NCI-H345 (cell line): Measurements from ENCODE around the gene SLC35E4.
"Not testable (repeated sequence)": the region's sequence is repeated elsewhere in the genome, so short reads cannot be mapped to it uniquely, and the experiment has no call there.

Experiments used
- DNase-seq: peaks from one replicate; lab custom pipeline; 2025; lab: John Stamatoyannopoulos, UW

Gene SLC35E4

DNA sequence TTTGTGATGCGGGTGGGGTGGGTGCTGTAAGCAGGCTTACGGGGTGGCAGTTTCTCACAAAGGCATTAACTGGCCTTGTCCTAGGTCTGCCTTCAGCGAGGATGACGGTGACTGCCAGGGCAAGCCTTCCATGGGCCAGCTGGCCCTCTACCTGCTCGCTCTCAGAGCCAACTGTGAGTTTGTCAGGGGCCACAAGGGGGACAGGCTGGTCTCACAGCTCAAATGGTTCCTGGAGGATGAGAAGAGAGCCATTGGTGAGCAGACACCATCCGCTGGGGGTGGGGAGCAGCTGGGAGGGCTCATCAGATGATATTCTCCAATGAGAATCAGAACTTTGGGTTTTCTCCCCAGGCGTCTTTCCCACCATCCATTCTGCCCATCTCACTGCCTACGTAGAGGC, 22.8 kb upstream of the SLC35E4 start:
- DNase-seq: no peak

DNA sequence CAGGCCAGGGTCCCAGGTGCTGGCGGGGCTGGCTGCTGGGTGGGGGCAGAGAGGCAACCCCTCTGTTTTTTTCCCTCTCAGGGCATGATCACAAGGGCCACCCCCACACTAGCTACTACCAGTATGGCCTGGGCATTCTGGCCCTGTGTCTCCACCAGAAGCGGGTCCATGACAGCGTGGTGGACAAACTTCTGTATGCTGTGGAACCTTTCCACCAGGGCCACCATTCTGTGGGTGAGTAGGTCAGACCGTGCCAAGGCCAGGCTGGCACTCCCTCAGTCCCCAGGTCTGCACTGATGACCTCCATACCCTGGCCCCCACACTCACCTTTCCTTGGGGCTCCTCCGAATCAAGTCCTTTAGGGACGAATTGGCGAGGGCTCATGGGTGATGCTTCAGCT, 21.3 kb upstream of the SLC35E4 start:
- no peak for DNase-seq

DNA sequence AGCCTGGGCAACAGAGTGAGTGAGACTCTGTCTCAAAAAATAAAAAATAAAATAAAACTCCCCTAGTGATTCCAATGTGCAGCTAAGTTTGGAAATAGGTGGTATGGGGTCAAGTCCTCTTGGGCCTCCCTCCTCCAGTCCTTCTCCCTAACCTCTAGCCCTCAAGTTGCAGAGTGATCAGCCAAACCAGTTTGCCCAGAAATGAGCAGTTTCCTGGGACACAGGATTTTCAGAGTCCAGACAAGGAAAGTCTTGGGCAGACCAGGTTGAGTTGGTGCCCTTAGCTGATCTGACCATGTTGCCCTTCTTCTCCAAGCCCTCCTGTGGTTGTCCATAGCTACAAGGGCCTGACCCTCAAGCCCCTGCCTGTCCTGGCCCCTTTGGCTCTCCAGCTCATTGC, 20.7 kb upstream of the SLC35E4 start:
- no peak for DNase-seq

DNA sequence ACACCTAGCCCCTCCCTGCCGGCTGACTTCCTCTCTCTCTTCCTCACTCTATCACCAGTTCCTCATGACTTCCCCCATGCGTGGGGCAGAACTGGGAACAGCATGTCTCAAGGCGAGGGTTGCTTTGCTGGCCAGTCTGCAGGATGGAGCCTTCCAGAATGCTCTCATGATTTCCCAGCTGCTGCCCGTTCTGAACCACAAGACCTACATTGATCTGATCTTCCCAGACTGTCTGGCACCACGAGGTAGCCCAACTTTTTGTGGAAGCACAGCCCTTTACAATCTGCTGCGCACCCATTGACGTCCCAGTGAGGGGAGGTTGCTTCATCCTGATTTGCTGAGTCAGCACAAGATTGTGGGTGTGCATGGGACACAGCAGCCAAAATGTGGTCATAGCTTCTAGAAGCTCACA, 20.0 kb upstream of the SLC35E4 start:
- no peak for DNase-seq

DNA sequence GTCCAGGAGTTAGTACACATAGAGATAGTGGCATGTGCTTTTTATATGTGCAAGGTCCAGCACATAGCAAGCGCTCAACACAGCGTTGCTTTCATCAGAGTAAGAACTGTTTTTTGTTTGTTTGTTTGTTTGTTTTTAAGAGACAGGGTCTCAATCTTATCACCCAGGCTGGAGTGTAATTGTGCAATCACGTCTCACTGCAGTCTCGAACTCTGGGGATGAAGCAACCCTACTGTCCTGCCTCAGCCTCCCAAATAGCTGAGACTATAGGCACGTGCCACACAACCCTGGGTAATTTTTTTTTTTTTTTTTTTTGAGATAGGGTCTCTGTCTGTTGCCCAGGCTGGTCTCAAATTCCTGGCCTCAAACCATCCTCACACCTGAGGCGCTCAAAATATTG, 17.8 kb upstream of the SLC35E4 start:
- DNase-seq: no peak

DNA sequence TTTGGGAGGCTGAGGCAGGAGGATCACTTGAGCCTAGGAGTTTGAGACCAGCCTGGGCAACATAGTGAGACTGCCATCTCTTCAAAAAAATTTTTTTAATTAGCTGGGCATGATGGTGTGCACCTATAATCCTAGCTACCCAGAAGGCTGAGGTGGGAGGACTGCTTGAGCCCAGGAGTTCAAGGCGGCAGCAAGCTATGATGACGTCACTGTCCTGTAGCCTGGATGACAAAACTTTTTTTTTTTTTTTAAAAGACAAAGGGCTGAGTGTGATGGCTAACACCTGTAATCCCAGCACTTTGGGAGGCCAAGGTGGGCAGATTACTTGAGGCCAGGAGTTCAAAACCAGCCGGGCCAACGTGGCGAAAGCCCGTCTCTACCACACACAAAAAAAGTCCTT, 15.7 kb upstream of the SLC35E4 start:
- not testable (repeated sequence) for DNase-seq

DNA sequence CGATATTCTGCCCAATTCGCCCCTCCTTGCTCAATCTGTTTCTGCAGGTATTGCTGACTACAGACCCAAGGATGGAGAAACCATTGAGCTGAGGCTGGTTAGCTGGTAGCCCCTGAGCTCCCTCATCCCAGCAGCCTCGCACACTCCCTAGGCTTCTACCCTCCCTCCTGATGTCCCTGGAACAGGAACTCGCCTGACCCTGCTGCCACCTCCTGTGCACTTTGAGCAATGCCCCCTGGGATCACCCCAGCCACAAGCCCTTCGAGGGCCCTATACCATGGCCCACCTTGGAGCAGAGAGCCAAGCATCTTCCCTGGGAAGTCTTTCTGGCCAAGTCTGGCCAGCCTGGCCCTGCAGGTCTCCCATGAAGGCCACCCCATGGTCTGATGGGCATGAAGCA, 9.2 kb upstream of the SLC35E4 start:
- DNase-seq: no peak

DNA sequence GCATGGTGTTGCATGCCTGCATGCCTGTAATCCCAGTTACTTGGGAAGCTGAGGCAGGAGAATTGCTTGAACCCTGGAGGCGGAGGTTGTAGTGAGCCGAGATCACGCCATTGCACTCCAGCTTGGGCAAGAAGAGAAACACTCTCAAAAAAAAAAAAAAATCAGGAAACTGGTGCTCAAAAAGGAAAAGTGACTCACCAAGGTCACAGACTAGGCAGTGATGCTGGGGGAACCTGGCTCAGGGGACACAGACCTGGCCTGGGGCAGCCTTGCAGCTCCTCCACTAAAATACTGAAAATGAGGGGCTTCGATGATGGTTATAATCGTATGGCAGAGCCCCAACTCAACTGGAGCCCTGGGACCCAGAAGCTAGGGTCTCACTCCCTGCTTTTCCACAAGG, 8.1 kb upstream of the SLC35E4 start:
- DNase-seq: no peak

DNA sequence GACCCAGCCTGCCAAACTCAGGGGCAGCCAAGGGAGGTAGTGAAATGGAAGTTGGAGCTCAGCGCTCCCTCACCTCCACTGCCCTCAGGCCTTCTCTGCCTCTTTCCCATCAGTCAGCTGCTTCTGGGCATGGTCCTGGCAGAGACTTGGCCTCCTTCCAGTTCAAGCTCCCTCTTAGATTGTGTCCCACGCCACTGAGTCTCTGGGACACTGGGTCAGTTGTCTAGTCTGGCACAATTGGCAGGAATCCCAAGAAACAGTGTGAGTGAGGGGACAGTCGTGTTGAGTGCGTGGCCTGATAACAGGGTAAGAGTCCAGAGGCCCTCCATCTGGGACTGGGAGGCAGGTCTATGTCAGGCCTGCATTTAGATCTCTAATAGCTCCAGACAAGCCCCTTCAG, 7.1 kb upstream of the SLC35E4 start:
- no peak for DNase-seq

DNA sequence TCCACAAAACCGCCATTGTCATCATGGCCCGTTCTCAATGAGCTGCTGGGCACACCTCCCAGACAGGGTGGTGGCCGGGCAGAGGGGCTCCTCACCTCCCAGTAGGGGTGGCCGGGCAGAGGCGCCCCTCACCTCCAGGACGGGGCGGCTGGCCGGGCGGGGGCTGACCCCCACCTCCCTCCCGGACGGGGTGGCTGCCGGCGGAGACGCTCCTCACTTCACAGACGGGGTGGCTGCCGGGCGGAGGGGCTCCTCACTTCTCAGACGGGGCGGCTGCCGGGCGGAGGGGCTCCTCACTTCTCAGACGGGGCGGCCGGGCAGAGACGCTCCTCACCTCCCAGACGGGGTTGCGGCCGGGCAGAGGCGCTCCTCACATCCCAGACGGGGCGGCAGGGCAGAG, 4.1 kb upstream of the SLC35E4 start:
- DNase-seq: not testable (repeated sequence)

DNA sequence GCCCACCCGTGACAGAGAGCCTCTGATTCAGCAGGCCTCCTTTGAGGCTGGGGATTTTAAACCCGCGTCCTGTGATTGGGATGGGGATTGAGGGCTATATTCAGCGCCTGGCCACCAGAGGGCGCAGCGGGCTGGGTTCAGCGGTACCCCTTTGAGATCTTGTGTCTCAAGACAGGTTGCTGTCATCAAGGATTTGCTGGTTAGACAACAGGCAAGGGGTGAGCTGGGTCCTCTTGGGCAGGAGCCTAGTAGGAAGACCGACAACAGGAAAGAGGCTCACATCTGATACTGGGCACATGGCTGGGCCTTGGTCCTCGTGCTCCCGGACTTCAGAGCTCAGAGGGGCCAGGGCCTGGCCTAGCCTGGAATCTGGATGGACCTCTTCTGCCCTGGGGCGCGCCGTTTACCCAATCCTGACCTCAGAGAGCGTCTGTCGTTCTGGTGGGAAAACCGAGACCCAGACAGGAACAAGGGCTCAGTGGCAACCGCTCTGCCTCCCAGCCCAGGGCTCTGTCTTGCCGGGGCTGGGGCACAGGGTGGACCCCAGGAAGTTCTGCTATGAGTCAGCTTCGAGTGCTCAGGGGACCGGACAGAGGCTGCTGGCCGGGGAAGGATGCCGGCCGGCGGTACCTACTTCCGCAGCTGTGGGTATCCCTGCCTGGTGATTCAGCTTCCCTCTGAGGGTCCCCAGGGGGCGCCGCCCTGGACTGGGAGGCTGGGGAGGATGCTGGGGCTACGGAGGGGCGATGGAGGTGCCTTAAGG, 929 bp upstream of the SLC35E4 start:
- peak; percentile 80 for DNase-seq

DNA sequence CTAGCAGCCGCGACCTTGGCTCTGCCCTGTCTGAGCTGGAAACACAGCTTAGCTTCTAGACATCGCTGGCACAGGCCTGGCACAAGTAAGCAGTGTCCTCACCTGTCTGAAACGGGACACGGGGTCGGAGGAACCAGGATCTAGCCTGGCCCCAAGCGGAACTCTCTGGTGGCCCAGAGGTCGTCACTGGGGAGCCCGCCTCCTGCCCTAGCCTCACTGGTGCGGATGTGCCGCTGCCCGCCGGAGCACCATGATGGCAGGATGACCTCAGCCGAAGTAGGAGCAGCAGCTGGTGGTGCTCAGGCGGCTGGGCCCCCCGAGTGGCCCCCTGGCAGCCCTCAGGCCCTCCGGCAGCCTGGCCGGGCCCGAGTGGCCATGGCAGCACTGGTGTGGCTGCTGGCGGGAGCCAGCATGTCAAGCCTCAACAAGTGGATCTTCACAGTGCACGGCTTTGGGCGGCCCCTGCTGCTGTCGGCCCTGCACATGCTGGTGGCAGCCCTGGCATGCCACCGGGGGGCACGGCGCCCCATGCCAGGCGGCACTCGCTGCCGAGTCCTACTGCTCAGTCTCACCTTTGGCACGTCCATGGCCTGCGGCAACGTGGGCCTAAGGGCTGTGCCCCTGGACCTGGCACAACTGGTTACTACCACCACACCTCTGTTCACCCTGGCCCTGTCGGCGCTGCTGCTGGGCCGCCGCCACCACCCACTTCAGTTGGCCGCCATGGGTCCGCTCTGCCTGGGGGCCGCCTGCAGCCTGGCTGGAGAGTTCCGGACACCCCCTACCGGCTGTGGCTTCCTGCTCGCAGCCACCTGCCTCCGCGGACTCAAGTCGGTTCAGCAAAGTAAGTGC, 871 bp downstream of the SLC35E4 start:
- DNase-seq: no peak

DNA sequence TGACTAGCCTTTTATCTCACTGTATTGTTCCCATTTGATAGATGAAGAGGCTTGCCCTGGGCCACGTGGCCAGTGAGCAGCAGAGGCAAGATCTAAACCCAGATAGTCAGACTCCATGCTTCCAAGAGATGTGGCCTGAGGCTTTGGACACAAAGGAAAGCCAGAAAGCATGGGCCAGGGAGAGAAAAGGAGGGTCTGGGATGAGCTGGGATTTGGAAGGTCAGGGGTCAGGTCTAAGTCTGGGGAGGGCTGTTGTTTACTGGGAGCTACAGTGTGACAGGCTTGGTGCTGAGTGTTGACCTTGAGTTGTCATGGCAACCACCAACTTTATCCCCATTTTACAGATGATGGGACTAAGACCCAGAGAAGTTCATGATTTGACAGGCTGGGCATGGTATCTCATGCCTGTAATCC, 2.1 kb downstream of the SLC35E4 start:
- DNase-seq: no peak

DNA sequence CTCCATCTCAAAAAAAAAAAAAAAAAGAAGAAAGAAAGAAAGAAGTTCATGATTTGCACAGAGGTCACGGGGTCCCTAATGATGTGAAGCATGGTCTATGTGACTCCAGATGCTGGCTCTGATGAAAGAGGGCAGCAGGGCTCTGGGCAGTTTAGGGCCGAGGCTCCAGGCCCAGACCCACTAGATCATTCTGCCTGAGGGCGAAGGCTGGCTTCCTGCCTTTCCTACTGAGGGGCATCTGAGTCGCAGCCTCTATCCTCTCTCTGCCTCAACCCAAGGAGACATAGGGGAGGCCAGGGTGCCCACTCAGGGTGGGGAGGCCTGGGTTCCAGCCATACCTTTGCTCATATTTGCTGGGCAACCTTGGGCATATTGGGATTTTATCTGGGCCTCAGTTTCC, 4.8 kb downstream of the SLC35E4 start:
- DNase-seq: no peak

DNA sequence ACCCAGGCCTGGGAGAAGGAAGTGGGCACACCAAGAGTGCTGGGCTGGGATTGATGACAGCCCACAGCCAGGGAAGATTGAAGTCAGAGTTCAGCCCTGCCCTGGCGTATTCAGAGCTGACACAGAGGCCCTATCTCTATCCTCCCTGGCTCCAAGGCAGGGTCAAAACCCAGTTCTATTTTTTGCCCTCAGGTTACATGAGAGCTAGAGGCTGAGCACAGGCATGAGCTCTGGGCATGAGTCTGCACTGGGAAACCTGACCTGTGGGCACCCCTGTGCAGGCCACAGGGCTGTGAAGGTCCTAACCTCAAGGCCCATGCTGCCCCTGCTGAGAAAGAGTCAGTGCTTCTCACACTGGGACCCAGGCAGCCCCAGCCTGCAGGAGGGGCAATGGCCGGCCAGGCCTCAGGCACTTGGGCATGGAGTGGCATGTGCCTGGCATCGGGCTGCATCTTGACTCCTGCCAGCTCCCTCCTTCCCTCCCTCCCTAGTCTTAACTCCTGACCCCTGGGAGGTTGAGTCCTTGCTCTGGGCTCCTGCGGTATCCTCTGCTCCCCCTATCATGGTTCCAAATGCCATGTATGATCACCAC, 5.4 kb downstream of the SLC35E4 start:
- DNase-seq: no peak

DNA sequence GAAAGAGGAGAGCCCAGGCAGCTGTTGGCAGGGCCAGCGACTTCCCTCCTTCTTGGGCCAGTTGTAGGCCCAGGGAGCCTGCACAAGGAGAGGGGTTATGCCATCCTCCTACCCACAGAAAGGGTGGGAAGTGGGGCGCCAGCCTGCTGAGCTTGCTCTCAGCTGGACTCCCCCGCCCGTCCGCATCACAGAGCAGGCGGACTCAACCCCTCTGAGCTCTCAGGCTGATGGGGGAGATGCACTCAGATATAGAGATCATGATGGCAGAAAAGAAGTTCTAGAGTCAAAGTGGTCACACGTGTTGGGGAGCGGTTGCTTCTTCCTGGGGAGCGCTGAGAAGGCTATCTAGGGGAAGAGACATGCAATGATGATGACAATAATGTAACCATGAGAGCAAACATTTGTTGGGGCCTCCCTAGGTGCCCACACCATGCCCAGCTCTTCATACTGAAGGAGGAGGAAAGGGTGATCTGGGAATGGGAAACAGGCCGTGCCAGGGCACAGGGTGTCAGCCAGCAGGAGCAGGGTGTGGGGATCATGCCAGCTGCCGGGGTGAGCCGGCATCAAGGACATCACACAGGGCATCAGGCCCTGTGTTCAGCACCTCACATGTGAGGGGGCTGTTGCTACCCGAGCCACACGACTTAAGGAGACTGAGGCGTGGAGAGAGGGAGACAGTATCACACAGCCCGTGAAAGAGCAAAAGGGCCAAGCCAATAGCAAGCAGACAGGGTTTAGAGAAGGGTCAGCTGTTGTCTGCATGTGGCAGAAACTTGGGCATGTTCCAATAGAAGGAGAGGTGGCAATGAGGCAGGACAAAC, 7.7 kb downstream of the SLC35E4 start:
- no peak for DNase-seq

DNA sequence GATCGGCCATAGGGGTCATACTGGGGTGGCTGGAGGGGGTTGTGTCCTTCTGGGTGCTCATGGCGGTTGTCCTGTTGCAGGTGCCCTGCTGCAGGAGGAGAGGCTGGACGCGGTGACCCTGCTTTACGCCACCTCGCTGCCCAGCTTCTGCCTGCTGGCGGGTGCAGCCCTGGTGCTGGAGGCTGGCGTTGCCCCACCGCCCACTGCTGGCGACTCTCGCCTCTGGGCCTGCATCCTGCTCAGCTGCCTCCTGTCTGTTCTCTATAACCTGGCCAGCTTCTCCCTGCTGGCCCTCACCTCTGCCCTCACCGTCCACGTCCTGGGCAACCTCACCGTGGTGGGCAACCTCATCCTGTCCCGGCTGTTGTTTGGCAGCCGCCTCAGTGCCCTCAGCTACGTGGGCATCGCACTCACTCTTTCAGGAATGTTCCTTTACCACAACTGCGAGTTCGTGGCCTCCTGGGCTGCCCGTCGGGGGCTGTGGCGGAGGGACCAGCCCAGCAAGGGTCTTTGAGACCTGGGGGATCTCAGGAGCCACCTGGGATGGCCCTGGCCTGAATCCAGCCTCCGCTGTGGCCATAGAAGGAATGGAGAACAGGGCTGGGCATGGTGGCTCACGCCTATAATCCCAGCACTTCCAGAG, 11.1 kb downstream of the SLC35E4 start:
- no peak for DNase-seq

DNA sequence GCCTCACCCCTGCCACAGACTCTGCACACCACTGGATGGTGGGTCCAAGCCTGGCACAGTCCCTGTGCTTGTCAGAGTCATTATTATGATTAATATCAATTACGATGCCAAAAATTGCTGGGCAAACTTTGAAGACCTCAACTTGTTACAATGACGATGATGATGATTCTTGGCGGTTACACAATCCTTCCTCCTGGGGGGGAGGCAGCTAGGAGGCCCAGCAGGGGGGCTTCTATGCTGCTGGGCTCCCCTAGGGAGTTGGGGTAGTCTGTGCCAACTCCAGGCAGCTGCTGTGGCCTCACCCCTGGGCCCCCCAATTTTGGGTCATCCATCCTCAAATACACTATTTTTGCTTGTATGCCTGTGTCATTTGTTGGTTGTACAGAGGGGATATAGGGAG, 12.0 kb downstream of the SLC35E4 start:
- DNase-seq: no peak

DNA sequence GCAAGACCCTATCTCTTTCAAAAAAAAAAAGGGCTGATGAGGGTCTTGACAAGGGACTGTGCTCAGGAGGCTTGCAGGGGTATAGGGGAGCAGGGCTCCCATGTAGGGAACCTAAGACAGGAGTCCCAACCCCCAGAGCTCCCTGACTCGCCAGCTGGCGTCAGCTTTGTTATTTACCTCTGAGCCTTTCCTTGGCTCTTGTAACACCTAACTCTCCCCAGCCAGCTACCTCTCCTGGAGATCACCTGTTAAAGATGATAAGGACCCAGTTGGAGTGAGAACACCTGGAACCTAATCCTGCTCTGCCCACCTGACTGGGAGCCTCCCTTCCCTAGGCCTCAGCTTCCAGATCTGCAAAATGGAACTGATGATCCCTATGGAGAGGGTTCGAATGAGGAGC, 13.2 kb downstream of the SLC35E4 start:
- DNase-seq: no peak

DNA sequence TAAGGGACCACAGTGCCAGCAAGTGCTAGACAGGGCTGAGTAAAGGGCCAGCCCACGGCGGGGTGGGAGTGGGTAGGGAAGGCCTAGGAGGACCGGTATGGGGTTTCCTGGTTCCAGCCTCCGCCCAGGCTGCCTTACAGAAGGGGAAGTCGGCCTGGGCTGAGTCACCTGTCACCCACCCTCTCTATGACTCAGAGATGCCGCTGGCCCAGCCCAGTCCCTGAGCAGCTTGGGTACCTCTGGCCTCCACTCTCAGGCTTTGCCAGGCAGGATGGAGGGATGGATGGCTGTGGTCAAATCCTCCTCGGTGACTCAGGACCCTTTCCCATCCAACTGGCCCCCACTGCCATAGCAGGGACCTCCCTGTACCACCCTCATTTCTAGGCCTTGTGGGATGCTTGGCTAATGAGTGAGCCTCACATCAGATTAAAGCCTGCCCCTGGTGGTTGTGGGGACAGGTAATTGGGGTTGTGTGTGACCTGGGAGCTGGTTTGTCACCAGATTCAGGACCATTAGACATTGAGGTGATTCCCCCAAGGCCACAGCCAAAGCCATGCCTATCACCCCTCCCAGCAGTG, 13.9 kb downstream of the SLC35E4 start:
- DNase-seq: no peak

DNA sequence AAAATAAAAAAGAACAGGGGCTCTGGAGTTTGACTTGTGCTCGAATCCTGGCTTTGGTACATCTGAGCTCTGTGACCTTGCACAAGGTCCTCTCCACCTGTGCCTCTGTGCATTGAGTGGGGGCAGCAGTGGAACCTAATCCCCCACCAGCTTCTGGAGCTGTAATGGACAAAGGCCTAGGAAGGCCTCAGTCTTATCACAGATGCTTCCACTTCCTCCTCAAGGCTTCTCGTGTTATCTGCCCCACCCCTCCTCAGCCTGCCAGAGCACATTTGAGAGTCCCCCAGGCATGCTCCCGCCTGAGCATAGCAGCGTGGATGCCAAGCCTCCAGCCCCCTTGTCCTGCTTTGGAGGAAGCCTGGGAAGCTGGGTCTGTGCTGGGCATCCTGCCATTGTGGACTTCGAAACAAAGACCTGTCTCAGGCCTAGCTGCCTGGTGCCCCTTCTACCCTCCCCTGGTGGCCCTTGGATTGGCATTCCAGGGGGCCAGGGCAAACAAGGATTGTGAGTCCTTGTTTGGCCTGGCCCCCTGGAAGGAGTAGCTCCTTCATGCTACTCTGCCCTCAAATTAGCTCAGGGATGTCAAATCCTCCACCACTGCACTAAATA, 15.0 kb downstream of the SLC35E4 start:
- DNase-seq: no peak
